Colonic mucosa (tissue), 4 donors: ENCODE measurements around the gene KRT33A. TPM values are rescaled to one million over a fixed set of nuclear protein-coding genes. Genes with fewer than 3 reads are reported as not detected.

Source experiments
- DNase-seq: peaks from one replicate; pipeline ENCODE4 v3.0.0-alpha.2; 2020
- H3K27ac ChIP-seq: fragments of 200-600 bp; one replicate; pipeline ENCODE4 v1.8.0; 2021
- H3K27me3 ChIP-seq: fragments of 200-600 bp; one replicate; pipeline ENCODE4 v1.8.0; 2021
- H3K36me3 ChIP-seq: fragments of 200-600 bp; one replicate; pipeline ENCODE4 v1.8.0; 2021
- H3K4me1 ChIP-seq: fragments of 200-600 bp; one replicate; pipeline ENCODE4 v1.8.0; 2021; ENCODE audit warnings: mild to moderate bottlenecking
- H3K4me3 ChIP-seq: fragments of 200-600 bp; one replicate; pipeline ENCODE4 v1.8.0; 2021
- H3K9ac ChIP-seq, 2 donors: one replicate each; pipeline ENCODE4 v1.7.0; 2013; ENCODE audit warnings: control low read depth in 2 of 2, low read depth in 2 of 2, low read length in 2 of 2
- H3K9me3 ChIP-seq: fragments of 200-600 bp; one replicate; pipeline ENCODE4 v1.8.0; 2021
- intact Hi-C: fragments of 100-400 bp; cut with DNase I; formaldehyde crosslinking; loops from one replicate; pipeline ENCODE4 v1.14.1; 2022
- total RNA-seq, 2 donors: library from RNA; stranded (reverse); fragmentation: NEBNext Ultra II Directional in 1 of 2; extraction: Animal tissue kit (Norgen Biotek cat#: 25700) in 1 of 2; gene quantifications; one replicate each; pipeline ENCODE4 v1.2.1, GENCODE V29; 2021
- TF ChIP-seq, protein P1 (sequence below): fragments of 200-600 bp; IDR thresholded peaks from one replicate; pipeline ENCODE4 v1.8.0; 2022; ENCODE audit warnings: antibody characterized with exemption, mild to moderate bottlenecking
- donor health status: healthy.
- donor health status: DM: no; HTN: no; CAD: no.
- donor health status: DM: no; HTN: no; CAD: no.

The KRT33A gene
- total RNA-seq, 2 donors from 2014 or later: not detected

GRCh38 chr17:41331606-41332005, 19.0 kb downstream of the KRT33A start:
- intact Hi-C loops: no loop called here
- Histone ChIP-seq H3K4me1 (no peaks in the 10 kb centered on the region), H3K27ac (no peak overlapping the region), H3K4me3 (no peak overlapping the region), H3K27me3 (no peaks in the 10 kb centered on the region), H3K36me3 (no peaks in the 10 kb centered on the region), H3K9me3 (no peaks in the 10 kb centered on the region), H3K9ac (no peak overlapping the region)
- TF ChIP-seq, protein P1, sequence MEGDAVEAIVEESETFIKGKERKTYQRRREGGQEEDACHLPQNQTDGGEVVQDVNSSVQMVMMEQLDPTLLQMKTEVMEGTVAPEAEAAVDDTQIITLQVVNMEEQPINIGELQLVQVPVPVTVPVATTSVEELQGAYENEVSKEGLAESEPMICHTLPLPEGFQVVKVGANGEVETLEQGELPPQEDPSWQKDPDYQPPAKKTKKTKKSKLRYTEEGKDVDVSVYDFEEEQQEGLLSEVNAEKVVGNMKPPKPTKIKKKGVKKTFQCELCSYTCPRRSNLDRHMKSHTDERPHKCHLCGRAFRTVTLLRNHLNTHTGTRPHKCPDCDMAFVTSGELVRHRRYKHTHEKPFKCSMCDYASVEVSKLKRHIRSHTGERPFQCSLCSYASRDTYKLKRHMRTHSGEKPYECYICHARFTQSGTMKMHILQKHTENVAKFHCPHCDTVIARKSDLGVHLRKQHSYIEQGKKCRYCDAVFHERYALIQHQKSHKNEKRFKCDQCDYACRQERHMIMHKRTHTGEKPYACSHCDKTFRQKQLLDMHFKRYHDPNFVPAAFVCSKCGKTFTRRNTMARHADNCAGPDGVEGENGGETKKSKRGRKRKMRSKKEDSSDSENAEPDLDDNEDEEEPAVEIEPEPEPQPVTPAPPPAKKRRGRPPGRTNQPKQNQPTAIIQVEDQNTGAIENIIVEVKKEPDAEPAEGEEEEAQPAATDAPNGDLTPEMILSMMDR: no peak
- no peak for DNase-seq

DNA sequence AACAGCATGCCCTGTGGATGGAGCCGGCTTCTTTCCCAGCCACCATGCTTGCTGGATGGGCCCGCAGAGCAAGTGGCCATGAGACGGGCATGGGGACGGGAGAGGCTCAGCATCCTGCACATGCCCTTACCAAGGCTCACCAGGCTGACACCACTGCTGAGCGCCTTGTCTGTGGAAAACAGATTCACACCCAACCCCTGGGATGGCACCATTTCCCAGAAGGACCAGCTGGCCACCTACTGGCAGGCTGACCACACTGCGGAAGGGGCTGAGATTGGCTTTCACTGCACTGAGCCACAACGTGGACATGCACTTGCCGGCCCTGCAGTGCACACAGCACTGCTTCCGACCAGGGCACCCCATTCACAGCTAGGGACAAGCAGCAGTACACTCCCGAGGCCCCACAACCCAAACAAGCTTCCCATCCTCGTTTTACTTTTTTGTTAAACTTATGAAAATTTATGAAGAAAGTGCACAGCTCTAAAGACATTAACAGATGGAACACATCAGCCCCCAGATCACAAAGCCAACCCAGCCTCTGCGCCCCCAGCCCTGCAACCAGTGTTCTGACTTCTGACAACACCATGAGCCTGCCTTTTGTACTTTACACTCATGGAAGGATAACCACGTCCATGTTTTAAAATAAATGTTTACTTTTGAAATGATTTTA, 21.2 kb downstream of the KRT33A start:
- intact Hi-C loops: loop anchor here (10.0 kb wide), 2 partner anchors 315 to 475 kb away; no protein-coding TSS in a partner anchor
- TF ChIP-seq, protein P1: peak; percentile 50

GRCh38 chr17:41328207-41328606, 22.4 kb downstream of the KRT33A start:
- Histone ChIP-seq H3K9ac (no peak overlapping the region), H3K4me3 (no peak overlapping the region), H3K4me1 (no peaks in the 10 kb centered on the region), H3K36me3 (no peaks in the 10 kb centered on the region), H3K27ac (no peak overlapping the region), H3K27me3 (no peaks in the 10 kb centered on the region), H3K9me3 (no peaks in the 10 kb centered on the region)
- TF ChIP-seq, protein P1: no peak
- DNase-seq: no peak
- intact Hi-C loops: loop anchor here (10.0 kb wide), 2 partner anchors 317 to 473 kb away; no protein-coding TSS in a partner anchor

More for the DNA sequence above, 21.2 kb downstream of the KRT33A start:
- Histone ChIP-seq H3K9ac (no peak overlapping the region), H3K4me3 (no peak overlapping the region), H3K9me3 (no peaks in the 10 kb centered on the region), H3K27ac (no peak overlapping the region), H3K27me3 (no peaks in the 10 kb centered on the region), H3K36me3 (no peaks in the 10 kb centered on the region), H3K4me1 (no peaks in the 10 kb centered on the region)
- DNase-seq: peak; percentile 47

GRCh38 chr17:41327411-41328120, 23.1 kb downstream of the KRT33A start:
- Histone ChIP-seq H3K27me3 (no peaks in the 10 kb centered on the region), H3K9ac (no peak overlapping the region), H3K9me3 (no peaks in the 10 kb centered on the region), H3K4me3 (no peak overlapping the region), H3K4me1 (no peaks in the 10 kb centered on the region), H3K36me3 (no peaks in the 10 kb centered on the region), H3K27ac (no peak overlapping the region)
- intact Hi-C loops: loop anchor here (10.0 kb wide), 2 partner anchors 317 to 473 kb away; no protein-coding TSS in a partner anchor
- TF ChIP-seq, protein P1: no peak
- no peak for DNase-seq

DNA sequence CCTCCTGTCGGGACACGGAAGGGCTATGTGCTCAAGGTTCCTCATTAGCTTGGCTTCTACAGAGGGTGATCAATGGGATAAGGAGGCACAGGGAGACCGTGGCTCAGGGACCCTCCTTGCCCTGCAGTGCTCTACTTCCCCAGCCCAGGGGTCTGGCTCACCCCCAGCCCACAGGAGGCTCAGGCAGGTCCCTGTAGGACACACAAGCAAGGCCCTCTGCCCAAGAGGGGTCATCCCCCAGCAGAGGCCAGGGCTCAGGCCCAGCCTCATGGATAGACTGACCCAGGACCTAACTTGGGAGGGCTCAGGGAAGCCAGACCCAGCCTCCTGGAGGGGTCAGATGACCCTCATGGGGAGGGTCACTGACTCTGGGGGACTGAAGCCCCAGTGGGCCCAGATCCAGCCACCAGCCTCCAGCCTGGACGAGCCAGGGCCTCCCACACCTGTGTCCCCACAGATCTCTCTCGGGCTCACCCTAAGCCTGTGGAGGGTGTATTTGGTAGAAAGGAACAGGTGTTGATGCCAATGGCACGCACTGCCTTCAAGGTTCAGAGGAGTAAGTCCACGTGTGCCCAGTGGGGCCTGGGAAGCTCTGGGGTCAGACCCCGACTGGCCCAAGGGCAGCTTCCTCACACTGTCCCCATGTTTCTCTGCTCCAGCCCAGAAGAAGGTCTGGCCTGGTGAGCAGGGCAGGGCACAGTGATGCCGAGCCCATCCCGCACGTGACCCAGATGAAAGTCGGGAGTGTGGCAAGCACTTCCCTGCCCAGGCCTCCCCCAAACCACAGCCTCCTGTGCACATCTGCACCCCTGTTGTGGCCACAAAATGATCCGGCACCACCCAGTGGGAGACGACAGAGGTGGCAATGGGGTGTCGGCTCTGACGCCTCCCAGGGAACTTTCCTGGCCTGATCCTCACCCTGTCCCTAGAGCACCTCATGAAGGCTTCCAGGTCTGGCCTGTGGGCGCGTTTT, 24.2 kb downstream of the KRT33A start:
- Histone ChIP-seq H3K36me3 (no peaks in the 10 kb centered on the region), H3K4me3 (no peak overlapping the region), H3K9me3 (no peaks in the 10 kb centered on the region), H3K27ac (no peak overlapping the region), H3K4me1 (no peaks in the 10 kb centered on the region), H3K9ac (no peak overlapping the region), H3K27me3 (no peaks in the 10 kb centered on the region)
- DNase-seq: no peak
- TF ChIP-seq, protein P1: no peak
- intact Hi-C loops: loop anchor here (10.0 kb wide), 2 partner anchors 318 to 472 kb away; no protein-coding TSS in a partner anchor
